Measurements from ENCODE around the gene PEX14.

DNA sequence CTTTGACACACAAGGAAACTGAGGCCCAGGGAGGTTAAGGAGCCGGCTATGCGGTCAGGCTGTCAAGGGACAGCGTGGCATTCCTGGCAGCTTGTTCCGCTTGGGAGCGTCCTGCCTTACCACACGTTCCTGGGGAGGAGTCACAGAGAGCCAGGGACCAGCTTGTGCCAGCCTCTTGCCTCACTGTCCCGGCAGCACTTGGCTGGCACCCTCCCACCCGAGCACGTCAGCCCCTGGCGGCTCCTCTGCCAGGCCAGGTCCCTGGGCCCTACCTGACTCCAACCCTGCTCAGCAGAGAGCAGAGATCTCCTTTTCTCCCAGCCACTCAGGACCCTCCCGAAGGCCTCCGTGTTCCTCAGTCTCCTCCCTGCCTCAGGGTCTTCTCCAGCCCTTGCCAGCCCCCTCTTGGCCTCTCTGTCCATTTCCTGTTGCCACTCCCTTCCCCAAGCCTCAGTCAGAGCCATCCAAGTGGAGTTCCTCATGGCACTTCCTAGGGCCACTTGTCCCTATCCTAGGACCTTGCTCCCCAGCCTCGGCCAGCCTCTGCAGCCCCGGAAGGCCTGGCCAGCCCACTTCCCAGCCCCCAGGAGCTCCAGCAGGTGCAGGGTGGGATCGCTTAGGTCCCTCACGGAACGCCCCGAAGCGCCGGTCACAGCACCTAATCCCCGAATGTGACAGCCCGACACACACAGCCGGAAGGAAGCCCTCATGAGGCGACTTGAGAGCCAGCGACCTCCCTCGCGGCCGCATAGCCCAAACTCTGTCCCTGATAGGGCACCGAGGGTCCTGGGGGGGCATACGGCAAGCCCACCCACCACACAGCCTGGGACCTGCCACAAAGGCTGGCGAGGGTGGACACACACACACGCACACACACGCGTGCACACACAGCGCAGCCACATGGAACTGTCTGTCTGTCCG is 191.4 kb downstream of the PEX14 start:
- TF ChIP-seq TCF7L2 (IDR thresholded peaks at IDR 0.05; ENCODE audit: low read depth, low read length) (no peak), REST (IDR thresholded peaks at IDR 0.05; ENCODE audit: insufficient read depth in 1 of 2, low read depth in 2 of 2, low read length in 1 of 2) (no peak), POLR2AphosphoS5 (IDR thresholded peaks at IDR 0.05; ENCODE audit: low read depth, low read length) (no peak)
- TF ChIP-seq, protein P1, sequence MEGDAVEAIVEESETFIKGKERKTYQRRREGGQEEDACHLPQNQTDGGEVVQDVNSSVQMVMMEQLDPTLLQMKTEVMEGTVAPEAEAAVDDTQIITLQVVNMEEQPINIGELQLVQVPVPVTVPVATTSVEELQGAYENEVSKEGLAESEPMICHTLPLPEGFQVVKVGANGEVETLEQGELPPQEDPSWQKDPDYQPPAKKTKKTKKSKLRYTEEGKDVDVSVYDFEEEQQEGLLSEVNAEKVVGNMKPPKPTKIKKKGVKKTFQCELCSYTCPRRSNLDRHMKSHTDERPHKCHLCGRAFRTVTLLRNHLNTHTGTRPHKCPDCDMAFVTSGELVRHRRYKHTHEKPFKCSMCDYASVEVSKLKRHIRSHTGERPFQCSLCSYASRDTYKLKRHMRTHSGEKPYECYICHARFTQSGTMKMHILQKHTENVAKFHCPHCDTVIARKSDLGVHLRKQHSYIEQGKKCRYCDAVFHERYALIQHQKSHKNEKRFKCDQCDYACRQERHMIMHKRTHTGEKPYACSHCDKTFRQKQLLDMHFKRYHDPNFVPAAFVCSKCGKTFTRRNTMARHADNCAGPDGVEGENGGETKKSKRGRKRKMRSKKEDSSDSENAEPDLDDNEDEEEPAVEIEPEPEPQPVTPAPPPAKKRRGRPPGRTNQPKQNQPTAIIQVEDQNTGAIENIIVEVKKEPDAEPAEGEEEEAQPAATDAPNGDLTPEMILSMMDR (IDR thresholded peaks at IDR 0.05) = no peak

Data from Panc1 (cell line).